Germinal center (tissue), 1 donor: Measurements from ENCODE around the gene ASIC2.

Experiments
- DNase-seq: peaks from one replicate; pipeline ENCODE4 v3.0.0; 2012; ENCODE audit warnings: mixed read lengths, low spot score

The ASIC2 gene

DNA sequence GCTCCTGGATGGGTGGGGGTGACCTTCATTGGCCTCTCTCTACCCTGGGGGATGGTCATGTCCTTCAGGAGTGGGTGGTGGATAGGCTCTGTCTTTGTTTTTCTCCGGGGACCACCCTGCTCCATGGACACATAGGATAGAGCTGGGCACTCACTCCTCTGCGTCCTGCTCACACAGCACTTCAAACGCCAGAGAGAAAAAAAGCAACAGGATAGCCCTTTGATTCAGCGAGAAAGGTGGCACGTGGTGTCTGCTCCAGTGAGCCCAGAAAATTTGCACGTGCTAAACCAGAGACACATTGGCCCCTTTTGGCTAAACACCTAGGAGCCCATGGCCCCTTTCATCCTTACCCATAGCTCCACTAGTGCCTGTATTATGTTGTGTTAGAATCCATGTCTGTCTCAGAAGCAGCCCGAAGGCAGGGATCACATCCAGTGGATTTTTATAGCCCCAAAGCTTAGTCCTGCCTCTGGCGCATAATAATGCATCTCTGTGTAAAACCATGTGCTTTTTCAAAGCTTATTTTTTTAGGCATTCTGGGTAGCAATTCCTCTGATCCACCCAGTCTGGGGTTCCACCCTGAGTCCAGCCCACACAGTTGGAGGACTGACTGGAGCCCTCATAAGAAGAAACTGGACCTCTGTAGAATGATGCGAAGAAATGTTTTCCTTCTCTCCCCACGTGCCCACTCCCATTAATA lies 90.1 kb downstream of the ASIC2 start:
- no peak for DNase-seq

GRCh38 chr17:33202021-33202420 lies 91.1 kb downstream of the ASIC2 start:
- no peak for DNase-seq

DNA sequence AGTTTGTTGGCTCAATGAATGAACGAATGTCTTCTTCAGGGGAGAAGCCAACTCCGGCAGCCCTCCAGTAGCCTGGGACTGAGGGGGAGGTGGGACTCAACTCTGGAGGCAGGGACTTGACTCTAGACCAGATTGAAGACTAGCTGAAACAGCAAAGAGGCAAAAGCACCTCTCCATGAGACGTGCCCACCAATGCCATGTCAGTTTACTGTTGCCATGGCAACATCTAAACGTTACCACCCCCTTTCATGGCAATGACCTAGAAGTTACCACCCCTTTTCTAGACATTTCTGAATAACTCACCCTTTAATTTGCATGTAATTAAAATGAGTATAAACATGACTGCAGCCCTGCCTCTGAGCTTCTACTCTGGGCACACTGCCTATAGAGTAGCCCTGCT lies 91.8 kb downstream of the ASIC2 start:
- no peak for DNase-seq

DNA sequence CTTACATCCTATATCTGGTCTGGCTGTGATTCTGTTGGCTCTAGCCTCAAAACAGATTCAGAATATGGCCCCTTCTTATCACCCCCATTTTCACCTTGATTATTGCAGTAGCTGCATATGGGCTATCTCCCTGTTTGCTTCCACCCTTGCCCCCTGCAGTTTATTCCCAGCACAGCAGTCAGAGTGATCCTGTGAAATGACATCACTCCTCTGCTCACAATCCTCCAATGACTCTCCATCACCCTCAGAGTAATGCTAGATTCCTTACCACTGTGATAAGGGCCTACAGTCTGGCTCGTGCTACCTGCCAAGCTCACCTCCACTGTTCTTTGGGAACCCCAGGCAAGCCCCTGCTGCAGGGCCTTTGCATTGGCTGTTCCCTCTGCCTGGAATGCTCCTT lies 92.5 kb downstream of the ASIC2 start:
- no peak for DNase-seq

- DNase-seq = no peak
These were observed 93.3 kb downstream of the ASIC2 start for GRCh38 chr17:33199571-33200510.

GRCh38 chr17:33198954-33199353 lies 94.1 kb downstream of the ASIC2 start:
- no peak for DNase-seq

DNA sequence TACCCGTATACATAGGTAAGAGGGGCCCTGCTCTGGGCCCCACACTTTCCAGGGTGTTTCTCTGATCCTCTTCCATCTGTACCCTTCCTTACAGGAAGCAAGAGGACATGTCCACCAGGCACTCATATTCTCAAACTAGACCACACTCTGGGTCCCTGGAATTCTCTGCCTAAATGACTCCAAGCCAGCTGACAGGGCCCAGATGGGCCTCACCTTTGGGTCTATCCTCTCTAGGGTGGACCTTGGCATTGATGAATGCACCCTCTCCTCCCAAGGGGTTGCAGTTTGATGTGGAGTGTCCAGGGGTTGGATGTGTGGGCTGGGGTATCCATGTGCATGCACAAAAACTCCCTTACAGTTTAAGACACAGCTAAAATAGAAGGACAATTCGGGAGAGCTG lies 95.8 kb downstream of the ASIC2 start:
- DNase-seq = no peak

- DNase-seq = no peak
These were observed 96.2 kb downstream of the ASIC2 start for GRCh38 chr17:33196883-33197282.

- no peak for DNase-seq
These were observed 99.9 kb downstream of the ASIC2 start for GRCh38 chr17:33192951-33193911.

DNA sequence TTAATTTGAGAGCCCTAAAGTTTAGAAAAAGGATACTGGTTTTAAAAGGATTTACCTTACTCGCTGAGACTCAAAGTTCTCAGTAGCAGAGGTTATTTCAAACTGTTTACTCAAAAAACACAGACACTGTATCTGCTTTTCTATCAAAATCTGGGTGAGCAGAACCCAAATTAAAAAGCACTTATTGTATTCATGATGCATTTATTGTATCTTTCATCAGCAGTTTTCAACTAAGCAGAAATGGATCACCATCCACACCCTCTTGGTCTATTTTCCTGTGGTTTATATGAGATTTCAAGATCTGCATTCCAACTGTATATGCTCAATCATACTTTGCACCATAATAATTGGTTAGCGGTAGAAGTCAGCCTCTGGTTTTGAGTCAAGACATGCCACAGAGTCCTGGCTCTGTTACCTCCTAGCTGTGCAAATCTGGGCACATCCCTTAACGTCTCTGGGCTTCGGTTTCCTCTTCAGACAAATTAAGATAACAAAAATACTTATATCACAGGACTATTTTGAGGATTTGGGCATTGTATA lies 109.5 kb downstream of the ASIC2 start:
- DNase-seq = no peak

DNA sequence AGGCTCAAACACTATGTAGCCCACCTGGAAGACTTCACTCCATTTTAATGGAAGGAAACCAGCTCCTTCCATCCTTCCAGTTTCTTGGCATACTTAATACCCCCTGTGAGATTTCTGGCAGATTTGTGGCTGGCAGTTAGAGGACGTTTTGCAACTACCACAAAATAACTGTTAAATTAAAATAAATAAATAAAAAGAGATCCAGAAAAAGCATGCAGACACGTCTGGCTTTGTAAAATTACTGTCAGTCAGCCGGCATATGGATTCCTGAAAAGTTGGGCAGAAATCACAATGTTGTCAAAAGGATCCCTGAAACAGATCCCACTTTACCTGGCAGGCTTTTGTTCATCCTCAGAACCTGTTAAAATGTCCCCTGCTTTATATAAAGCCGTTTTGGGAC lies 113.9 kb downstream of the ASIC2 start:
- no peak for DNase-seq

DNA sequence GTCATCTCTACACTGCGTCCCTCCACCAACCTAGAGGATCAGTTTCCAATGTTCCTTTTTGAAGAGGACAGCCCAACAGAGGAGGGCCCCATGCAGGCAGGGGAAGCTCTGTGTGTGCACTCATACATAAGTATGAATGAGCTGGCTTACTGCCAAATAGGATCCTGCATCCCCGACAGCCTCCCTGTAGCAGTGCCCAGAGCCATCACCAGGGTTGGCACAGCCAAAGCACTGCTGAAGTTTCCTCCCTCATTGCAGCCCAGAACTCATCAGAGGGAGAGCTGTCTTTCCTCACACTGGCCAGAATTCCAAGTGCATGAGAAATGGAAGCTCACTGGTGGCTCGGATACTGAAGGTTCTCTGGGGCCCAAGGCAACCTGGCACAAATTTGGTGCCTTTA lies 114.4 kb downstream of the ASIC2 start:
- DNase-seq = no peak

GRCh38 chr17:33175562-33175961 lies 117.5 kb downstream of the ASIC2 start:
- DNase-seq = no peak

- DNase-seq = no peak
These were observed 121.2 kb downstream of the ASIC2 start for GRCh38 chr17:33171931-33172330.

- no peak for DNase-seq
These were observed 123.4 kb downstream of the ASIC2 start for GRCh38 chr17:33169580-33170285.

DNA sequence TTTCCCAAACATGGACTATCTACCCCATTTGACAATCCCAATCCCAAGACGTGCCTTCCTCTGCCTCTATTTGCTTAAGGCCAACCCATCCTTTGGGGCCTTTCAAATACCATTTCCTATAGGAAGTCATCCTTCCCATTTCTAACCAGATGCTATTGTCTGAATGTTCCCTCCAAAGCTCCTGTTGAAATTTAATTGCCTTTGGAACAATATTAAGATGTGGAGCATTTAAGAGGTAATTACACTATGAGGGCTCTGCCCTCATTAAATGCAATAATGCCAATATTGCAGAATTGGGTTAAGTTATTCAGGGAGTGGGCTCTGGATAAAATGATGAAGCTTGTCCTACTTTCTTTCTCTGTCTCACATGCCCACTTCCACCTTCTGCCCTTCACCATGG lies 125.4 kb downstream of the ASIC2 start:
- DNase-seq = no peak

DNA sequence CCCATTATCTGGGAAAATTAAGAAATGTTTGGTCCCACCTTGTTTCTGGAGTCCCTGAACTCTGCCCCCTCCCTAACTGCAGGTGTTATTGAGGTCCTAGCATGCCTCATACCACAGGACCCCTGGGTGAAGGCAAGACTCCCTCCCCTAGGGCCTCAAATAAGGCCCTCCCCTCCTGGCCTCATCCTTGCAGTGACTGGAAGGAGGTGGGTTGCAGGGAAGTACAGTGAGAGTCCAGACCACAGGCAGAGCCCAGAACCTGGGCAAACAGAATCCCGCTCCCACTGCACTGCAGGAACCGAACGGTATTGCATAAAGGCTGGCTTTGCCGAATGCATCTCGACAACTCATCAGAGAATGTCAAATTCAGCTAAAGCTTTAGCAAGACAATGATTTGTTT lies 126.6 kb downstream of the ASIC2 start:
- no peak for DNase-seq

- no peak for DNase-seq
These were observed 128.8 kb downstream of the ASIC2 start for GRCh38 chr17:33164169-33164881.

DNA sequence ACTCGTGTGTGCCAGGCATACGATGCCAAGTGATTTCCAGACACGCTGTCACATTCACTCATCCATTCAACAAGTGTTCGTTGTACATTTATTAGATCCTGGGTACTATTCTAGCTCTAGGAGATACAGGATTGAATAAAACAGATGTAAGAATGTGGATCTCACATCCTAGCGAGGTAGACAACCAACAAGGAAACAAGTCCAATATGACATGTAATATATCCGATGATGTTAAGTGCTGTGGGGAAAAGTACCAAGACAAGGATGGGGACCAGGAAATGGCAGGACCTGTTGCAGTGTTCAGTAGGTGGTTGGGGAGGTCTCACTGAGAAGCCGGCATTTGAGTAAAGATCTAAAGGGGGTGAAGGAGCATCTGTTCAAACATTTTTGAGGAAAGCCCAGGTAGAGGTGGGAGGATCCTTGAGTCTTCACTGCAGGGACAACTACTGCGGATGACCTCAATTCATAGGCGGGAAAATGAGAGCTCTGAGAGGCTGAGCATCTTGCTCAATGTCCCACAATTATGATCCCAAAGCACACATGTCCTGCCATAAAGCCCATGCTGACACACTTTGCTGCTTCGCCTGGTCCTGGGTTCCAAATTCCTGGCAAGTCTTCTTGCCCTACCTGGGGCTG lies 129.4 kb downstream of the ASIC2 start:
- DNase-seq = no peak

DNA sequence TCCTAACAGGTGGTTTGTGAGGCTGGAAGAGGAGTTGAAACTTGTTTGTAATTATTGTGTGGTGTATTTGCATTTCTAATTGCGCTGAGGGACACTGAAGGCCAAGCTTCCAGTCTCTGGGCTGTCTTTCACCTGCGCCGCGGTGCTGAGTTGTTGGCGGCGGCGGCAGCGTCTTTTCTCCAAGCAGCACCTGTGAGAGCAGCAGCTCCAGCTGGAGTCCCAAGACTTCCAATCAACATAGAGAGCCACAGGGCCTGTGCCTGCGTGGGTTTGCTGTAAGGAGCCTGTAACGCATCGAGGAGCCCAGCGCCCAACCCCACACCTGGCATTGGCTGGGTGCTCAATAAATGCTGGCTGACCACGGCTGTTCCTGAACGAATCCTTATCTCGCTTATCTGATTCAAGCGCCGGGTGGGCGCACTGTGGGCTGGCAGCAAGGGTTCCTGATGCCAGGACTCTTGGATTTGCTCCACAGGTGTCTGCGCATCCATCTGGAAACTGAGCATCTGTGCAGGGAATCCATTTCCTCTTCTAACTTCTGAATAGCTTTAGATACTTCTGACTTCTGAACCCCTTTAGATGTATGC lies 138.1 kb downstream of the ASIC2 start:
- no peak for DNase-seq
